Stimulated activated CD4-positive, alpha-beta T cell treated with anti-CD3 and anti-CD28 coated beads, Interleukin-1b, Interleukin-23, amount 100 ng/mL, for 1 hour (primary cell): Measurements from ENCODE around the gene LCN10.

Experiments used
- DNase-seq, 2 donors: peaks; one replicate each; pipeline ENCODE4 v3.0.0-alpha.2; 2020; ENCODE audit warnings: low read depth in 2 of 2

Gene LCN10

DNA sequence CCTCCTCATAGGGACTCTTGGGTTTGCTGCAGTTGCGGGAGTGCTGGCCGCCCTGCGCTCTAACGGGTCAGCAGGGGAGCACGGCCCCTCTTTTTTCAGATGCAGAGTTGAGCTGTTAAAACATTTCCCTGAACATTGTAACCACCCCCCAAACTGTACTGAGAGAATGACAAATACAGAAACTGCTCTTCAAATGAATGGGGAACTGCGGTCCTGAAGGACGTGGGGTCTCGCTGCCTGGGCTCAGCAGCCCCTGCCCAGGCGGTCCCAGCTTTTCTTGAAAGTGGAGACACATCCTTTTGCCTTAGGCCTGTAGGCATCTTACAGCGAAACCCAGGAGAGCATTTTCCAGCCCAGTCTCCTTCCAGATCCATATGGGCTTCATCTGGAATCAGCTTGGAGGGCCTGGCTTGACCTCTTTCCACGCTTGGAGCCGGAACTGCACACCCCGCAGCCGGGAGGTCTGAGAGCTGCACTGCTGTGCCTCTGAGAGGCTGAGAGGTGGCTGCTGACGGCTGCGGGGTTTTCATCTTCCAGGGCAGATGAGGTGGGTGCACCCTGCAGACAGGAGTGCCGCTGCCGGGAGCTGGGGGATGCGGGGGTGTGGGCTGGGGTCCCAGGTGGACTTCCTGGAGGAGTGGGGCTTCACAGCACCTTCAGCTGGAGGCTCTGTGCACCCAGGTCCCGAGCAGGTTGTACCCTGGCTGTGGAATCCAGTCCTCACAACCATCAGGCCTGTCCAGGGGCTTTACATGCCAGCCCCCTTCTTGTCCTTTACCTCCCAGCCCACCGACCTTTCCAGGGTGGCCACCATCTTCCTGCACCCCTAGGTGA is 54.2 kb downstream of the LCN10 start:
- no peak for DNase-seq
